SU-DHL-6 (cell line): Measurements from ENCODE around the gene RANGRF.

Experiments used
- H2AFZ ChIP-seq: fragments of 200-600 bp; sonication (generic); 2 replicates; pipeline ENCODE4 v1.6.1; 2014; ENCODE audit warnings: low read depth, mild to moderate bottlenecking, moderate library complexity, mixed read lengths, antibody characterized with exemption, low read length; ENCODE audit not compliant: severe bottlenecking
- H3F3A ChIP-seq: fragments of 200-600 bp; shearing (Covaris generic); 2 replicates; pipeline ENCODE4 v1.6.0; 2016; ENCODE audit warnings: antibody characterized with exemption, mild to moderate bottlenecking; ENCODE audit not compliant: insufficient read depth
- H3K27ac ChIP-seq: fragments of 200-600 bp; sonication (generic); 2 replicates; pipeline ENCODE4 v1.5.1; 2016; ENCODE audit warnings: low read depth, mild to moderate bottlenecking, low read length, moderate library complexity, mixed read lengths
- H3K27me3 ChIP-seq: fragments of 200-600 bp; sonication (generic), shearing (Covaris generic); 2 replicates; pipeline ENCODE4 v1.6.0; 2014; ENCODE audit warnings: mild to moderate bottlenecking, low read length
- H3K36me3 ChIP-seq: fragments of 200-600 bp; sonication (generic); 2 replicates; pipeline ENCODE4 v1.6.1; 2014; ENCODE audit warnings: mild to moderate bottlenecking, low read length, mixed read lengths
- H3K4me2 ChIP-seq: fragments of 300-600, 200-600 bp; shearing (Covaris generic), sonication (generic); 2 replicates; pipeline ENCODE4 v1.6.0; 2014; ENCODE audit warnings: low read length, low read depth, mild to moderate bottlenecking; ENCODE audit not compliant: poor library complexity, severe bottlenecking
- H3K4me3 ChIP-seq: fragments of 200-600 bp; sonication (generic); 2 replicates; pipeline ENCODE4 v1.5.1; 2014; ENCODE audit warnings: antibody characterized with exemption, low read length, mild to moderate bottlenecking, mixed read lengths; ENCODE audit not compliant: insufficient read depth, poor library complexity, severe bottlenecking
- H3K79me2 ChIP-seq: fragments of 200-600 bp; sonication (generic); 2 replicates; pipeline ENCODE4 v1.6.1; 2014; ENCODE audit warnings: mild to moderate bottlenecking, low read length, moderate library complexity; ENCODE audit not compliant: insufficient read depth
- H3K9ac ChIP-seq: fragments of 200-600 bp; sonication (generic); 2 replicates; pipeline ENCODE4 v1.7.0; 2014; ENCODE audit warnings: mild to moderate bottlenecking, low read length
- H3K9me2 ChIP-seq: fragments of 200-600 bp; sonication (generic); replicated peaks from 2 replicates; pipeline ENCODE4 v1.6.1; 2014; ENCODE audit warnings: low read length; ENCODE audit not compliant: insufficient read depth
- H3K9me3 ChIP-seq: fragments of 200-600 bp; sonication (generic); 2 replicates; pipeline ENCODE4 v1.6.1; 2014; ENCODE audit warnings: low read length, mixed read lengths; ENCODE audit not compliant: insufficient read depth
- H4K20me1 ChIP-seq: fragments of 200-600 bp; sonication (generic); 2 replicates; pipeline ENCODE4 v1.6.1; 2014; ENCODE audit warnings: low read depth, mild to moderate bottlenecking, antibody characterized with exemption, low read length, moderate library complexity, mixed read lengths
- CTCF ChIP-seq: fragments of 200-600 bp; sonication (generic); IDR thresholded peaks from one replicate; pipeline ENCODE4 v1.5.1; 2017; ENCODE audit warnings: antibody characterized with exemption, mild to moderate bottlenecking, low read length, moderate library complexity; ENCODE audit not compliant: insufficient read depth, poor library complexity, severe bottlenecking
- EZH2phosphoT487 ChIP-seq: fragments of 200-600 bp; sonication (generic), shearing (Covaris generic); conservative IDR thresholded peaks from 2 replicates; pipeline ENCODE4 v1.6.1; 2018; ENCODE audit warnings: mild to moderate bottlenecking, antibody characterized with exemption, low read length, moderate library complexity, mixed read lengths

The RANGRF gene

GRCh38 chr17:8312251-8312650, 23.8 kb downstream of the RANGRF start:
- H3K27ac ChIP-seq = no peak overlapping the region
- no peaks in the 10 kb centered on the region for H3F3A ChIP-seq
- H3K4me3 ChIP-seq = no peak overlapping the region
- H2AFZ ChIP-seq = no peak overlapping the region
- H3K9me3 ChIP-seq = no peaks in the 10 kb centered on the region
- no peak overlapping the region for H3K9ac ChIP-seq
- no peaks in the 10 kb centered on the region for H3K36me3 ChIP-seq
- H4K20me1 ChIP-seq = no peaks in the 10 kb centered on the region
- H3K9me2 ChIP-seq = no peaks in the 10 kb centered on the region
- TF ChIP-seq CTCF (no peak), EZH2phosphoT487 (no peak)
- no peaks in the 10 kb centered on the region for H3K79me2 ChIP-seq
- H3K27me3 ChIP-seq = no peaks in the 10 kb centered on the region
- H3K4me2 ChIP-seq = no peak overlapping the region

- TF ChIP-seq EZH2phosphoT487 = no peak
- TF ChIP-seq CTCF = no peak
- H3K4me2 ChIP-seq = no peak overlapping the region
- H3K79me2 ChIP-seq = no peaks in the 10 kb centered on the region
- H3K27ac ChIP-seq = no peak overlapping the region
- H2AFZ ChIP-seq = no peak overlapping the region
- H3K4me3 ChIP-seq = no peak overlapping the region
- H3K27me3 ChIP-seq = no peaks in the 10 kb centered on the region
- H3K9me3 ChIP-seq = no peaks in the 10 kb centered on the region
- no peaks in the 10 kb centered on the region for H3F3A ChIP-seq
- H4K20me1 ChIP-seq = no peaks in the 10 kb centered on the region
- H3K36me3 ChIP-seq = no peaks in the 10 kb centered on the region
- H3K9me2 ChIP-seq = no peaks in the 10 kb centered on the region
- H3K9ac ChIP-seq = no peak overlapping the region
Observed at GRCh38 chr17:8312726-8313600, 24.5 kb downstream of the RANGRF start.

- Histone ChIP-seq H3K27ac (no peak overlapping the region), H3K4me3 (no peak overlapping the region), H3K27me3 (no peaks in the 10 kb centered on the region), H3F3A (no peaks in the 10 kb centered on the region), H3K36me3 (no peaks in the 10 kb centered on the region), H3K79me2 (no peaks in the 10 kb centered on the region), H3K9me2 (no peaks in the 10 kb centered on the region), H4K20me1 (no peaks in the 10 kb centered on the region), H3K9ac (no peak overlapping the region), H2AFZ (no peak overlapping the region), H3K9me3 (no peaks in the 10 kb centered on the region), H3K4me2 (no peak overlapping the region)
- TF ChIP-seq EZH2phosphoT487 = no peak
- TF ChIP-seq CTCF = no peak
Observed at GRCh38 chr17:8314797-8315763, 26.6 kb downstream of the RANGRF start.
